GM21786 (cell line): ENCODE measurements around the gene MOB3A.
"Not testable (repeated sequence)": the region's sequence is repeated elsewhere in the genome, so short reads cannot be mapped to it uniquely, and the experiment has no call there.

Source experiments
- ATAC-seq: cut with Tn5 transposase; IDR thresholded peaks from one replicate; pipeline ENCODE4 v1.9.1; 2021; ENCODE audit not compliant: unreplicated experiment

Gene MOB3A

GRCh38 chr19:2096034-2096479 is at the start of gene MOB3A:
TSS of gene MOB3A (minus strand) at chr19:2096326. CDS start at chr19:2078560, 17,766 bp downstream.
- peak; percentile 26 for ATAC-seq

- no peak for ATAC-seq
Measured at GRCh38 chr19:2145831-2146241, 49.7 kb upstream of the MOB3A start.

DNA sequence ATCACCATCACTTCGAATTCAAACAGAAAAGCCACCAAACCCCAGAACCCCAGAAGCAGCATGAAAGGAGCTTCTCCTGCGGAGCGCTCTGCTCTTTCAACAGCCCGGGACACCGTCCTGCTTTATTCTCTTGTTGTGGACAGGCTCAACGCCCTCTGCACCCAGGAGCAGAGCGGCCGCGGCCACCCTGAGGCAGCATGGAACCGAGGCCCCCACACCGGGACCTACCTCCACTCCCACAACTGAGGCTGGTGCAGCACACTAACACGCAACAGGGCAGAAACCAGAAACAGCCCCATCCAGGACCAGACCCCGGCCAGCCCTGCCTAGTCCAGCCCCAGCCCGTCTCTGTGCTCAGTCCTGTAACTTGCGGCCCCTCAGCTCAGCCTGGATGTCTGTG is 48.1 kb upstream of the MOB3A start:
- no peak for ATAC-seq

DNA sequence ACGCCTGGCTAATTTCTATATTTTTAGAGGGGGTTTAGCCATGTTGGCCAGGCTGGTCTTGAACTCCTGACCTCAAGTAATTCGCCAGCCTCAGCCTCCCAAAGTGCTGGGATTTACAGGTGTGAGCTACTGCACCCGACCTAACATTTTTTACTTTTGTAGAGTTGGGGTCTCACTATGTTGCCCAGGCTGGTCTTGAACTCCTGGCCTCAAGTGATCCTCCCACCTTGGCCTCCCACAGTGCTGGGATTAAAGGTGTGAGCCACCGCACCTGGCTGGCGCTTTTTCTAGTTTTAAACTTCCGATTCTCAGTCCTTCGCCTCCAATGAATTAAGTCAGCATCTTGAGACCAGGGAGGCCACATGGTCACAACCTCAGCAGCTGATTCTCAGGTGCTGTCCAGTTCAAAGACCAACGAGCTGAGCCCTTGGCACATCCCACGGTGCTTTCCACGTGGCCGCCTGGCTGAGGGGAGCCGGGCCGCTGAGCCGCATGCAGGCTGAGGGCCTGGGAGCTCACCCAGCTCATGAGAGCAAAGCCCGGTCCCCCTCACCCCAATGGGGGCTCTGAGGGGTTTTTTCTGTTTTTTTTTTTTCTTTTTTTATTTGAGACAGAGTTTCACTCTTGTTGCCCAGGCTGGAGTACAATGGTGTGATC is 46.2 kb upstream of the MOB3A start:
- ATAC-seq: no peak

GRCh38 chr19:2140138-2140569 is 44.0 kb upstream of the MOB3A start:
- ATAC-seq: no peak

DNA sequence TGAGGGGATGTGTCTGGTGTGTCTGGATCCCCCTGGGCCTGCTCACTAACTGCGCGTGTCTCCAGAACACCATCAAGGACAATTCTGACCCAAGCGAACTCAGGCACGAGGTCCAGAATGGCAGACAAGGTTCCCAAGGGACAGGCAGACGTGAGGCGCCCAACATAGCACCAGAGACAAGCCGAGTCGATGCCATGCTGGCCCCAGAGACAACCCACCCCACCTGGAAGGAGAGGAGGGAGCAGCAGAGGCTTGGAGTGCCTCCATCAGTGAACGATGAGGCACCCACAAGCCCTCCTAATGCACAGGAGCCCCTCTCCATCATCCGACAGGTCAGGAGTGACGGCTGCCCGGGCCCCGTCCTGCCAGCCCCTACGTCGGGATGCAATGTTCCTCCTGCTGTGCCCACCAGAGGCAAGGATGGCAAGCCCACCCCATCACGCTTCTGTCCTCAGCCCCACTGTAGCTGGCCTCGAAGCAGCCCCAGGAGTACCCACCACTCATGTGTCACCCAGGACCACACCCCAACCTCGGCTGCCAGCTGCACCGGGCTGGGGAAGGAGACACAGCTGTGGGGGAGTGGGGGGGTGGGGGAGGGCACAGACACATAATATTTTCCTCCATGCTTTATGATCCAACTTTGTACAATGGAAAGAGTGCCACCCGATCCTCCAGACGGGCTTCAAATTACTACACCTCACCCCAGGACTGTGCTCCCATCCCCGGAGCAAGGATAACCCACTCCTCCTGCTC is 43.4 kb upstream of the MOB3A start:
- ATAC-seq: no peak

- no peak for ATAC-seq
Measured at GRCh38 chr19:2138061-2138728, 42.1 kb upstream of the MOB3A start.

DNA sequence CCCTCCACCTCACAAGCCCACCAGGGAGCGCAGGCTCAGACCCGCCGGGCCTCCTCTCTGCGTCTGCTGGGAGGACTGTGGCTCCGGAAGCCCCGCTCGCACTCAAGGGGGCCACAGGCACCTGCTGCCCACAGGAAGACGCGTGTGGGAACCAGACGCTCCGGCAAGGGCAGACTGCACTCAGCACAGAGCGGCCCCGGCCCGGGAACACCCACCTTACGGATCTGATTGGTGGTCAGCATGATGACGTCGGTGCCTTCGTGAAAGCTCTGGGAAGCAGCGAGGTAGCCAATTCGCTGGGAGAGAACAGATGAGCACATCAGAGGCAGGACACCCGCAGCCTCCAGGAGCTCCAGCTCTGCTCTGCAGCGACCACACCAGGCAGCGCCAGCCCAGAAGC is 40.7 kb upstream of the MOB3A start:
- ATAC-seq: no peak

GRCh38 chr19:2135474-2136402 is 39.6 kb upstream of the MOB3A start:
- ATAC-seq: no peak

DNA sequence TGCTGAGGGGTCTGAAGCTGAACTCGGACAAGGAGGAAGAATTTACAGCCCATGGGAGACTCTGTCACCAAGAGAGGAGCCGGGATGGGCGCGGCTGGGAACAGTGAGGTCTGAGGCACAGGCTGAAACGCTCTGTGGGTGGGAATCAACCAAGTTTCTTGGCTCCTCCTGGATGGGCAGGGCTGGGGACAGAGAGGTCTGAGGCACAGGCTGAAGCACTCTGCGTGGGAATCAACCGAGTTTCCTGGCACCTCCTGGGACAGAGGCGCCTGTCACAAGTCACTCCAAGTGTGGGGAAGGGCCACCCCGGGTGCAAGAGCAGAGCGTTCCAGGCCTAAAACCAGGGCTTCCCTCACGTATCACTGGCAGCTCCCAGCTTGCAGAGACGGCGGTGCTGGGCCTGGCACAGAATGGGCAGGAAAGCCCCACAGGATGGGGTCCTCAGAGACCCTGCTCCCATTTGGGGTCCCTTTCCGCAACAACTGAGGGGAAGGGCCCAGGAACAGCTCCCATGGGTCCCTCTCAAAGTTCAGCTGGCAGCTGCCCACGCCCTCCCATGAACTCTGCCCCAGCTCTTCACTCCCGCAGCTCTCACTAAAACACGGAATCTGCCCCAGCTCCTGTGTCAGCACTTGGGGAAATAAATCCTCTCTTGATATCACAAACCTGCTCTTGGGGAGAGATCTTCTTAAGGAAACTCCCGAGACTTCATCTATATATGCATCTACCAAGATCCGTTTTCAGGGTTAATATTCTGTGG is 36.8 kb upstream of the MOB3A start:
- ATAC-seq: no peak

DNA sequence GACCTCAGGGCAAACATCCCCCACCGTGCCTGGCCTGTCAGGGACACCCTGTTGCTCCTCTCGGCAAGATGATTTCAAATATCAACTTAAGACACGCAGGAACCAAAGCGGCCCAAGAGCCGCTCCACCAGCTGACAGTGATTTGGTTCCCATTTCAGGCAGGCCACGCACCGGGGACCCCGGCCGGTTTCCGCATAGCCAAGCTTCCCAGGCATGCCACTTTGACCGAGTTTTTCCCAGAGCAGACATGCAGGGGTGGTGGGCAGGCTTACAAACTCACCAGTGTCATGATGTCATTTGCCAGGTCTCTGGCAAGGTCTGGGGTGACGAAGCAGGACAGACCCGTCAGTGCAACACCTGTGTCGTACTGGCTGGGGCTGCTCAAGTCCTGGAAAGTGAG is 36.1 kb upstream of the MOB3A start:
- ATAC-seq: no peak

DNA sequence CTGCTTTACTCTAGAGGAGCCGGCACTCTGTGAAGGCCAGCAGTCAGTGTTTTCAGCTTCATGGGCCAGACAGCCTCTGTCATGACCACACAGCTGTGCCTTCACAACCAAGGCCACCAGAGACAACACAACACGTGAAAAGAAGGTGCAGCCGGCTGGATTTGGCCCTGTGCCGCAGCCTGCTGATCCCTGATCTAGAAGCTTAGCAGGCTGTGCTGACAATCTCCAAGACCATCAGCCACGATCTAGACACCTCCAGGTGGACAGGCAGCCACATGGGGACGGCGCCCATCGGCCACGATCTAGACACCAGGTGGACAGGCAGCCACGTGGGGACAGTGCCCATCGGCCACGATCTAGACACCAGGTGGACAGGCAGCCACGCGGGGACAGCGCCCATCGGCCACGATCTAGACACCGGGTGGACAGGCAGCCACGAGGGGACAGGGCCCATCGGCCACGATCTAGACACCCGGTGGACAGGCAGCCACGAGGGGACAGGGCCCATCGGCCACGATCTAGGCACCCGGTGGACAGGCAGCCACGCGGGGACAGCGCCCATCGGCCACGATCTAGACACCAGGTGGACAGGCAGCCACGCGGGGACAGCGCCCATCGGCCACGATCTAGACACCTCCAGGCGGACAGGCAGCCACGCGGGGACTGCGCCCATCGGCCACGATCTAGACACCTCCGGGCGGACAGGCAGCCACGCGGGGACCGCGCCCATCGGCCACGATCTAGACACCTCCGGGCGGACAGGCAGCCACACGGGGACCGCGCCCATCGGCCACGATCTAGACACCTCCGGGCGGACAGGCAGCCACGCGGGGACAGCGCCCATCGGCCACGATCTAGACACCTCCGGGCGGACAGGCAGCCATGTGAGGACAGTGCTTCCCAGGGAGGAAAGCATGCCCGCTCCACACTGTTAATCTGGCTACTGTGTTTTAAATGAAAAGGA is 35.2 kb upstream of the MOB3A start:
- ATAC-seq: not testable (repeated sequence)

DNA sequence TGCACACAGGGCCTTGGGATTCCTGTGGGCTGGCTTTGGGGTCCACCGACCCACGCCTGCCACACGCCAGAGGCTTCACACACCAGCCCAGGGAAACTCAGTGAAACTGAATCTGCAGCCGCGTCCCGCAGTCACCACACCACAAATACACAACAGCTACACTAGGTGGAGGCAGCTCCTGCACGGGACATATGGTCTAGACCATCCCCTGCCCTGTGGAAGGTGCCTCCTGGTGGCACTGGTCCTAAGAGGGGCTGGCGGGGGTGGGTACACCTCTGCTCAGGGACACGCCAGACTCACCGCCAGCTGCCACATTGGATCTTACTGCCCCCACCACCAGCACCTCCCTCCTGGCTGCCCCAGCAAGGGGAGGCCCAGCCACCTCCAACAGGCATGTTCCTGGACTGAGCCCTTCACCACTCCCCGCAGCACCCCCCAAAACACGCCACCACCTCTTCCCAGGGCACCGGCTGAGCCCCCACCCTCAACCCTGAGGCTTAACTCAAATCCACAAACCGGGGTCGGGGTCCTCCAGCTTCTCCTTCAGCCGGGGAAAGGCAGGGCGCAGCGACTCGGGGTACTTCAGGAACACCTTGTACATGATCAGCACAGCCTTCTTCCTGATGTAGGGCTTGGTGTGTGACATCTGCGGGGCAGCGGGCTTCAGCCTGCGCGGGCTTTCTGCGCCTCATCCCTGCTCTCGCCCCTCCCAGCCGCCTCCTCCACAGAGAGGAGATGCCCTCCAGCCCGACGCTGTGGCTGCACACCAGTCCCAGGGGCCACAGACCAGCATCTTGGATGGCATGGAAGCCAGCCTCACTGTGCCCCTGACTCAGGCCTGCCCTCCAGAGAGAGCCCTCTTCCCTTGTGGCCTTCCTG is 34.0 kb upstream of the MOB3A start:
- no peak for ATAC-seq

- ATAC-seq: no peak
Measured at GRCh38 chr19:2129486-2129885, 33.4 kb upstream of the MOB3A start.

- no peak for ATAC-seq
Measured at GRCh38 chr19:2129022-2129421, 32.9 kb upstream of the MOB3A start.

DNA sequence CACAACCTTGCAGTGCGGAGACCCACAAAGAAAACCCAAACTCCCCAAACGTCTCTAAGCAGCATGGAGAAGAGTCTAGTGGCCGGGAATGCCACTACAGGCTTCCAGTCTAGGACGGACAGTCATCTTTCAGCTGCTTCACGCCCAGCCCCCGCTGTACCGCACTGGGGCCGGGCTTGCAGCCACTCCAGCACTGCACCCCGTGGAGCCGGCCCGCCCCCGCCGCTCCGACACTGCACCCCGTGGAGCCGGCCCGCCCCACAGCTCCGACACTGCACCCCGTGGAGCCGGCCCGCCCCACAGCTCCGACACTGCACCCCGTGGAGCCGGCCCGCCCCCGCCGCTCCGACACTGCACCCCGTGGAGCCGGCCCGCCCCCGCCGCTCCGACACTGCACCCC is 32.1 kb upstream of the MOB3A start:
- ATAC-seq: not testable (repeated sequence)

DNA sequence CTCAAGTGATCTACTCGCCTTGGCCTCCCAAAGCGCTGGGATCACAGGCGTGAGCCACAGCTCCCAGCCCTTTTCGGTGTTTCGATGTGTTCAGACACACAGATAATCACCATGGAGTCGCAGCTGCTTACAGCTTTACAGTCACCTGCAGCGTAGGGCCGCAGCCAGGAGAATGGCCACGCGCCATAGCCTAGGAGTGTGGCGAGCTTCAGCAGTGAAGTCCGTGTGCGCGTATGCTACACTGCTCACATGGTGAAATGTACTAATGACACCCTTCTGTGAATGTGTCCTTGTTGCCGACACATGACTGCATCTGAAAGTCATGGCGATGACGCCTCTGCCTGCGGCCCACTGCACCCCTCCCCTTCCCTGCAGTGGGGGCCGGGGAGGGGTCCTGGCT is 31.6 kb upstream of the MOB3A start:
- no peak for ATAC-seq

GRCh38 chr19:2126879-2127518 is 30.9 kb upstream of the MOB3A start:
- no peak for ATAC-seq
